ENCODE data around the gene NSUN3. TPM values are rescaled to one million over a fixed set of nuclear protein-coding genes. Genes with fewer than 3 reads are reported as not detected.

Gene NSUN3
- total RNA-seq, 1 experiment from 2014 or later = 14.4 TPM

DNA sequence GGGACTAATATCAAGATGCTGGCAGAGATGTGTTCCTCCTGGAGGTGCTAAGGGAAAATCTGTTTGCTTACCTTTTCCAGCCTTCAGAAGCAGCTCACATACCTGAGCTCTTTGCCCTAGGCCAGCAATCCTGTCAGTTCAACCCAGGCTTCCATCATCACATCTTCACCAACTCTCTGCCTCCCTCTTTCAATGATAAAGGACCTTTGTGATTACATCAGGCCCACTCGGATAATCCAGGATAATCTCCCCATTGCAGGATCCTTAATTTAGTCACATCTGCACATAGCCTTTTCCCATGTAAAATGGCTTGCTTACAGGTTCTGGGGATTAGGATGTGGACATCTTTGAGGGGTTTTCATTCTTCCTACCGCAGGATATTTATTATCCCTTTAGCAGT is 58.3 kb downstream of the NSUN3 start:
- intact Hi-C loops (cut with micrococcal nuclease; ENCODE audit: unreplicated experiment) = no loop called here
- H3K27me3 ChIP-seq (ENCODE audit: control insufficient read depth, insufficient read depth, low read length) = no peaks in the 10 kb centered on the region
- DNase-seq (ENCODE audit: low read depth, low spot score) (no peak), ATAC-seq (no peak)
- H3K4me3 ChIP-seq (ENCODE audit: low read depth in 2 of 2, low read length in 2 of 2) = no peak overlapping the region
- in situ Hi-C loops (cut with HindIII; ENCODE audit: low pct_unique_long_range_greater_than_20kb, low sequenced_read_pairs) = no loop called here
- no peaks in the 10 kb centered on the region for H3K4me1 ChIP-seq (ENCODE audit: control insufficient read depth, insufficient read depth, low read length)
- no peak overlapping the region for H3K27ac ChIP-seq (ENCODE audit: low read length)
- TF ChIP-seq POLR2AphosphoS5 (IDR thresholded peaks at IDR 0.05; ENCODE audit: low read depth, low read length) = no peak
- no peak for TF ChIP-seq TCF7L2 (IDR thresholded peaks at IDR 0.05; ENCODE audit: low read depth, low read length)
- no peak for TF ChIP-seq SIN3A (IDR thresholded peaks at IDR 0.05; ENCODE audit: borderline replicate concordance, insufficient read depth, low read depth, low read length)
- no peak for TF ChIP-seq CTCF (IDR thresholded peaks at IDR 0.05)
- TF ChIP-seq REST (IDR thresholded peaks at IDR 0.05; ENCODE audit: insufficient read depth in 1 of 2, low read depth in 2 of 2, low read length in 1 of 2) = no peak
- BruUV-seq (replicated peaks) = no TSS peak
- no peaks in the 10 kb centered on the region for H3K36me3 ChIP-seq (ENCODE audit: control insufficient read depth, insufficient read depth, low read length)
- no peaks in the 10 kb centered on the region for H3K9me3 ChIP-seq (ENCODE audit: control insufficient read depth, insufficient read depth, low read depth, low read length)
- CTCF ChIA-PET = no interaction called here
- POLR2A ChIA-PET = no interaction called here

DNA sequence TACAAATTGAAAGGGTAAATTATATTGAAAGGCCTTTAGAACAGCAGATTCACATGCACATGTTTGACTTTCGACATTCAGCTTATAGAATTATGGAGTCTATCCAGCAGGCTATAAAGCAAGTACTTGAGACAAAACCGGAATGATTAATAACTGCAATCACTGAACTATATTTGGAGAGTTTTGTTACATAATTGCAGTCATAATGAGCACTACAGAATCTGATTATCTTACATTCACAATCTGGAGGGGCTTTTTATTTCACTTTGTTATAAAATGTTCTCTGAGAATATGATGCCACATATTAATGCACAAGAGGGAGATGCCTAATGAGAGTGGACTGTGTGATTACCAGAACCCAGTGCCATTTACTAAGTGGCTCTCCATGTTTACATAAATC is 64.3 kb downstream of the NSUN3 start:
- DNase-seq (ENCODE audit: low read depth, low spot score) (no peak), ATAC-seq (no peak)
- POLR2A ChIA-PET = no interaction called here
- H3K36me3 ChIP-seq (ENCODE audit: control insufficient read depth, insufficient read depth, low read length) = no peaks in the 10 kb centered on the region
- intact Hi-C loops (cut with micrococcal nuclease; ENCODE audit: unreplicated experiment) = no loop called here
- no peak for TF ChIP-seq REST (IDR thresholded peaks at IDR 0.05; ENCODE audit: insufficient read depth in 1 of 2, low read depth in 2 of 2, low read length in 1 of 2)
- TF ChIP-seq SIN3A (IDR thresholded peaks at IDR 0.05; ENCODE audit: borderline replicate concordance, insufficient read depth, low read depth, low read length) = no peak
- TF ChIP-seq CTCF (IDR thresholded peaks at IDR 0.05) = no peak
- no peak for TF ChIP-seq TCF7L2 (IDR thresholded peaks at IDR 0.05; ENCODE audit: low read depth, low read length)
- no peak for TF ChIP-seq POLR2AphosphoS5 (IDR thresholded peaks at IDR 0.05; ENCODE audit: low read depth, low read length)
- H3K27ac ChIP-seq (ENCODE audit: low read length) = no peak overlapping the region
- CTCF ChIA-PET = no interaction called here
- H3K9me3 ChIP-seq (ENCODE audit: control insufficient read depth, insufficient read depth, low read depth, low read length) = no peaks in the 10 kb centered on the region
- no peaks in the 10 kb centered on the region for H3K27me3 ChIP-seq (ENCODE audit: control insufficient read depth, insufficient read depth, low read length)
- no peaks in the 10 kb centered on the region for H3K4me1 ChIP-seq (ENCODE audit: control insufficient read depth, insufficient read depth, low read length)
- in situ Hi-C loops (cut with HindIII; ENCODE audit: low pct_unique_long_range_greater_than_20kb, low sequenced_read_pairs) = no loop called here
- no peak overlapping the region for H3K4me3 ChIP-seq (ENCODE audit: low read depth in 2 of 2, low read length in 2 of 2)
- BruUV-seq (replicated peaks) = no TSS peak
